GM23248 (cell line): ENCODE measurements around the gene LCE1E. TPM values are rescaled to one million over a fixed set of nuclear protein-coding genes. Genes with fewer than 3 reads are reported as not detected.
A peak's percentile ranks its signal among the peaks of the same experiment; 100 is the strongest.

Source experiments
- DNase-seq: peaks from one replicate; pipeline ENCODE4 v3.0.0-alpha.2; 2015
- H2AFZ ChIP-seq: fragments of 200-600 bp; sonication (generic); 2 replicates; pipeline ENCODE4 v1.6.1; 2016; ENCODE audit warnings: antibody characterized with exemption
- H3F3A ChIP-seq: fragments of 200-600 bp; sonication (generic); 2 replicates; pipeline ENCODE4 v1.6.1; 2016; ENCODE audit warnings: mild to moderate bottlenecking, antibody characterized with exemption, mixed run types; ENCODE audit not compliant: insufficient read depth
- H3K27ac ChIP-seq: fragments of 200-600 bp; sonication (generic); 2 replicates; pipeline ENCODE4 v1.5.1; 2016; ENCODE audit warnings: mild to moderate bottlenecking
- H3K27me3 ChIP-seq: fragments of 200-600 bp; sonication (generic); replicated peaks from 2 replicates; pipeline ENCODE4 v1.6.1; 2016; ENCODE audit warnings: mild to moderate bottlenecking; ENCODE audit not compliant: insufficient read depth
- H3K36me3 ChIP-seq: fragments of 200-600 bp; sonication (generic); 2 replicates; pipeline ENCODE4 v1.6.1; 2016; ENCODE audit warnings: low read depth, mild to moderate bottlenecking
- H3K4me1 ChIP-seq: fragments of 200-600 bp; sonication (generic); 2 replicates; pipeline ENCODE4 v1.6.1; 2016; ENCODE audit warnings: mild to moderate bottlenecking; ENCODE audit not compliant: insufficient read depth
- H3K4me2 ChIP-seq: fragments of 200-600 bp; sonication (generic); one replicate; pipeline ENCODE4 v1.6.1; 2016; ENCODE audit warnings: mild to moderate bottlenecking; ENCODE audit not compliant: unreplicated experiment
- H3K4me3 ChIP-seq: fragments of 200-600 bp; sonication (generic); 2 replicates; pipeline ENCODE4 v1.5.1; 2016; ENCODE audit warnings: mild to moderate bottlenecking
- H3K79me2 ChIP-seq: fragments of 200-600 bp; sonication (generic); 2 replicates; pipeline ENCODE4 v1.6.1; 2016; ENCODE audit warnings: mild to moderate bottlenecking; ENCODE audit not compliant: insufficient read depth
- H3K9ac ChIP-seq: fragments of 200-600 bp; sonication (generic); 2 replicates; pipeline ENCODE4 v1.6.1; 2016; ENCODE audit warnings: mild to moderate bottlenecking
- H3K9me2 ChIP-seq: fragments of 200-600 bp; sonication (generic); 2 replicates; pipeline ENCODE4 v1.6.1; 2016; ENCODE audit warnings: mixed run types, mild to moderate bottlenecking, moderate library complexity; ENCODE audit not compliant: insufficient read depth
- H3K9me3 ChIP-seq: fragments of 200-600 bp; sonication (generic); one replicate; pipeline ENCODE4 v1.6.1; 2017; ENCODE audit warnings: low read depth
- H4K20me1 ChIP-seq: fragments of 200-600 bp; sonication (generic); 2 replicates; pipeline ENCODE4 v1.6.0; 2016; ENCODE audit not compliant: insufficient read depth
- EZH2 ChIP-seq: fragments of 200-600 bp; sonication (generic); IDR thresholded peaks from 2 replicates; pipeline ENCODE4 v1.6.1; 2018; ENCODE audit warnings: antibody characterized with exemption, mild to moderate bottlenecking; ENCODE audit not compliant: insufficient read depth, poor library complexity, severe bottlenecking
- EZH2phosphoT487 ChIP-seq: fragments of 200-600 bp; sonication (generic); IDR thresholded peaks from 2 replicates; pipeline ENCODE4 v1.6.1; 2018; ENCODE audit warnings: antibody characterized with exemption, moderate library complexity, mild to moderate bottlenecking, low read depth; ENCODE audit not compliant: insufficient read depth
- WGBS, 2 experiments: methylation state at CpG; one replicate each; pipeline ENCODE4 v1.1.6; 2015 to 2017; ENCODE audit warnings: low lambda C conversion rate in 2 of 2, low coverage in 1 of 2; ENCODE audit errors: missing lambda C conversion rate in 2 of 2; 5-methylcytosine and 5-hydroxymethylcytosine counted together
- in situ Hi-C: fragments of 300-500 bp; cut with MboI; formaldehyde crosslinking; loops from 2 replicates; pipeline ENCODE4 v1.15.0; 2020
- polyA plus RNA-seq: library from polyadenylated mRNA; unstranded; fragments of >200 nt; fragmentation: Nextera tagmentation; extraction: Ambion mirVana; gene quantifications from 2 replicates; pipeline ENCODE4 v1.2.1, GENCODE V29; 2016
- total RNA-seq: library from RNA; depleted of rRNA; stranded (reverse); fragments of >200 nt; shearing (Covaris generic); gene quantifications from 2 replicates; pipeline ENCODE4 v1.2.3, GENCODE V29; 2014; rRNA removed

Gene LCE1E
- total and polyA plus RNA-seq, 2 experiments from 2014 or later, result not detected

DNA sequence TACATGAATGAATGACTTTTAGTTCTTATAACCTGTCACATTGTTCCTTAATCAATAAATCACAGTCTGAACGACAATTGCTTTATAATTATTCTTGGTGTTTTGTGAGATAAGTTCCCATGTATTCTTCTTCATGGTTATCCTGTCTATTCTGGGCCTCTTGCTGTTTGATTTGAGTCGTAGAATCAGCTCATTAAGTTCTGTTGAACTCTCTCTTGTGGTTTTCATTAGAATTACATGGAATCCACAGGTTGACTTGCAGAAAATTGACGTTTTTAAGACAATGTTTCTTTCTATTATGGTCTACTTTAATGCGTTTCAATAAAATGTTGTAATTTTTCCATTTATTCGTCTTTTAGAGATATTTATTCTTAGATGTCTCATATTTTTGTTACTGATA, 37.2 kb downstream of the LCE1E start:
- H3K36me3 ChIP-seq, result no peaks in the 10 kb centered on the region
- H2AFZ ChIP-seq, result no peak overlapping the region
- WGBS, 2 experiments, result 11 to 12% methylated on average over 5 of the region's 5 CpGs
- H3K9ac ChIP-seq, result no peak overlapping the region
- no peaks in the 10 kb centered on the region for H3K4me1 ChIP-seq
- no peaks in the 10 kb centered on the region for H3K9me2 ChIP-seq
- TF ChIP-seq EZH2 (no peak), EZH2phosphoT487 (no peak)
- no peak overlapping the region for H3K4me3 ChIP-seq
- no peaks in the 10 kb centered on the region for H3K9me3 ChIP-seq
- H3K79me2 ChIP-seq, result no peaks in the 10 kb centered on the region
- no peak for DNase-seq
- peaks cover 7% of the 10 kb centered on the region; the same call in 1 of the 2 replicates for H3K27me3 ChIP-seq
- no peaks in the 10 kb centered on the region for H3F3A ChIP-seq
- H3K27ac ChIP-seq, result no peak overlapping the region
- H4K20me1 ChIP-seq, result no peaks in the 10 kb centered on the region
- no peak overlapping the region for H3K4me2 ChIP-seq
- in situ Hi-C loops, result no loop called here

DNA sequence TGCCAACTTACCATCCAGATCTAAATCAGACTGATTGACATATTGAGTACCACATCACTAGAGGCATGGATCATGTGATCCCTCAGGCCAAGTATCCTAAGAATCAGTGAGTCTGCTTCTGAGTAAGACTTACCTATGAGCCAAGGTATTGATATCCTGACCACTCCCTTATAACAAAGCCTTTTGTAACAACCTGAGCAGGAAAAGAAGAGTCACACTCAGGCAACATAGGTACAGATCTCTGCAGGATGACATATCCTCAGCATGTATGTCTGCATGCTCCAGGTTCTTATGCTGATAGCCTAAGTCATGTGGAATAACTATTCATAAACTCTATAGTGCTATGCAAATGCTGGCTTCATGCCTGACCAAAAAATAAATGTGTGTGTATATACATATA, 38.9 kb downstream of the LCE1E start:
- H3K27me3 ChIP-seq, result peaks cover 12% of the 10 kb centered on the region
- H4K20me1 ChIP-seq, result no peaks in the 10 kb centered on the region
- H2AFZ ChIP-seq, result no peak overlapping the region
- H3K4me1 ChIP-seq, result no peaks in the 10 kb centered on the region
- in situ Hi-C loops, result no loop called here
- no peaks in the 10 kb centered on the region for H3K36me3 ChIP-seq
- TF ChIP-seq EZH2 (no peak), EZH2phosphoT487 (no peak)
- H3K4me3 ChIP-seq, result no peak overlapping the region
- H3K4me2 ChIP-seq, result no peak overlapping the region
- no peaks in the 10 kb centered on the region for H3K79me2 ChIP-seq
- no peak overlapping the region for H3K27ac ChIP-seq
- no peak for DNase-seq
- H3F3A ChIP-seq, result no peaks in the 10 kb centered on the region
- H3K9me3 ChIP-seq, result no peaks in the 10 kb centered on the region
- H3K9ac ChIP-seq, result no peak overlapping the region
- no peaks in the 10 kb centered on the region for H3K9me2 ChIP-seq

DNA sequence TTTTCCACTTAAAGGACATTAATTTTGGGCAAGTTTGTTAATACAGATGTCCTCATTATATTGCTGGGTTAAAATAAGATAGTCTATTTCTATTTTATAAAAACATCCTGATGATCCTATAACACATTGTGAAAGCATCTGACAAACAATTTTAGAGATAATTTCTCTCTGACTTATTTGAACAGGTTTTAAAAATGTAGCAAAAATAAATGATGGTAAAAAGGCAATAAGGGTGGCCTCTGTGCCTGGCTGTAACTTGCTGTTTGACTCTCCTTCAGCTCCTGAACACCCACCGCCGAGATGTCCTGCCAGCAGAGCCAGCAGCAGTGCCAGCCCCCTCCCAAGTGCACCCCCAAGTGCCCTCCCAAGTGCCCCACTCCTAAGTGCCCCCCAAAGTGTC, 41.1 kb downstream of the LCE1E start, which contains the start of gene LCE1A:
LCE1A (plus strand) TSS at position 301 of the 400 bp plus-strand sequence; CDS start at position 301, 0 bp downstream.
- Histone ChIP-seq H3F3A (no peaks in the 10 kb centered on the region), H3K4me3 (no peak within 1 kb of the TSS), H4K20me1 (no peaks in the 10 kb centered on the region), H3K9me2 (no peaks in the 10 kb centered on the region), H3K9ac (no peak within 1 kb of the TSS), H3K4me2 (no peak within 1 kb of the TSS), H3K27me3 (peaks cover 11% of the 10 kb centered on the region), H3K27ac (no peak within 1 kb of the TSS), H3K9me3 (no peaks in the 10 kb centered on the region), H2AFZ (no peak within 1 kb of the TSS), H3K36me3 (no peaks in the 10 kb centered on the region), H3K79me2 (no peaks in the 10 kb centered on the region), H3K4me1 (no peaks in the 10 kb centered on the region)
- in situ Hi-C loops, result no loop called here
- no peak for DNase-seq
- no peak for TF ChIP-seq EZH2phosphoT487
- no peak for TF ChIP-seq EZH2
- WGBS, 2 experiments, result 28 to 63% methylated on average over 2 of the region's 2 CpGs

DNA sequence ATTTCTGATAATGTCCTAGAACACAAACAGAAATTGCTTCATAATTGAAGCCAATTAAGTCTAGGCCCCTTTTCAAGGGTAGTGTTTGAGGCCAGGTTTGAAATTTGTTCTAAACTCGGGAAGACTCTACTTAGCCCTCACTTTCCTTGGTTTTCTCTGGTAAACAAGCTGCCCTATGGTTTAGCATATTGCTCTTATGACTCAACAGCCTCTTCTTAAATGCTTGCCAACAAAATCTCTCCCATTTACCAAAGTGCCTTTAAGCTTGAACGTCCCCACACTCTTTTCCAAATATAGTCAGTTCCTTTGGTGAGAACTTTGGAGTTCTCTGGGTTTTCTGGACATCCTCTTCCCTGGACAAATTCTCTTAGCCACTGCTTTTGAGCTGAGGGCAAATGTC, 50.8 kb downstream of the LCE1E start:
- peak; percentile 56 for DNase-seq
- no peaks in the 10 kb centered on the region for H3K9me2 ChIP-seq
- no peaks in the 10 kb centered on the region for H4K20me1 ChIP-seq
- 8 to 9% methylated on average over 2 of the region's 2 CpGs for WGBS, 2 experiments
- no peaks in the 10 kb centered on the region for H3K4me1 ChIP-seq
- no peak overlapping the region for H2AFZ ChIP-seq
- no peak overlapping the region for H3K4me2 ChIP-seq
- no peaks in the 10 kb centered on the region for H3K9me3 ChIP-seq
- H3K4me3 ChIP-seq, result no peak overlapping the region
- no peak overlapping the region for H3K9ac ChIP-seq
- H3K79me2 ChIP-seq, result no peaks in the 10 kb centered on the region
- H3F3A ChIP-seq, result no peaks in the 10 kb centered on the region
- no peak overlapping the region for H3K27ac ChIP-seq
- 0 out of 2 replicates have a peak, but pooled peaks cover 13% of the 10 kb centered on the region for H3K27me3 ChIP-seq
- in situ Hi-C loops, result no loop called here
- H3K36me3 ChIP-seq, result no peaks in the 10 kb centered on the region
- TF ChIP-seq EZH2phosphoT487, result no peak

Other genes starting within 250 kb of the LCE1E start
- gene LCE3E, start 219.5 kb upstream of the LCE1E start, total RNA-seq, result not detected in 2 replicates
- not detected in 2 replicates for gene LCE3E, start 219.5 kb upstream of the LCE1E start, polyA plus RNA-seq
- gene LCE3D, start 205.7 kb upstream of the LCE1E start, total RNA-seq, result 0.51 TPM in 1 of 2 replicates, not detected in the other
- gene LCE3D, start 205.7 kb upstream of the LCE1E start, polyA plus RNA-seq, result 0.33 and 1.0 TPM in 2 replicates
- gene LCE3C, start 186.0 kb upstream of the LCE1E start, total RNA-seq, result not detected in 2 replicates
- gene LCE3C, start 186.0 kb upstream of the LCE1E start, polyA plus RNA-seq, result not detected in 2 replicates
- not detected in 2 replicates for gene LCE3B, start 172.4 kb upstream of the LCE1E start, total RNA-seq
- not detected in 2 replicates for gene LCE3B, start 172.4 kb upstream of the LCE1E start, polyA plus RNA-seq
- not detected in 2 replicates for gene LCE3A, start 163.2 kb upstream of the LCE1E start, total RNA-seq
- 1.4 TPM in 1 of 2 replicates, not detected in the other for gene LCE3A, start 163.2 kb upstream of the LCE1E start, polyA plus RNA-seq
- gene LCE2D, start 122.9 kb upstream of the LCE1E start, total RNA-seq, result not detected in 2 replicates
- gene LCE2D, start 122.9 kb upstream of the LCE1E start, polyA plus RNA-seq, result not detected in 2 replicates
- gene LCE2C, start 111.0 kb upstream of the LCE1E start, total RNA-seq, result 3.2 TPM in 1 of 2 replicates, not detected in the other
- gene LCE2C, start 111.0 kb upstream of the LCE1E start, polyA plus RNA-seq, result 1.8 and 2.0 TPM in 2 replicates
- not detected in 2 replicates for gene LCE2B, start 100.1 kb upstream of the LCE1E start, total RNA-seq
- gene LCE2B, start 100.1 kb upstream of the LCE1E start, polyA plus RNA-seq, result not detected in 2 replicates
- gene LCE2A, start 87.9 kb upstream of the LCE1E start, total RNA-seq, result 9.9 and 12.1 TPM in 2 replicates
- gene LCE2A, start 87.9 kb upstream of the LCE1E start, polyA plus RNA-seq, result 11.1 and 12.4 TPM in 2 replicates
- gene LCE4A, start 78.1 kb upstream of the LCE1E start, total RNA-seq, result not detected in 2 replicates
- 0.39 and 0.51 TPM in 2 replicates for gene LCE4A, start 78.1 kb upstream of the LCE1E start, polyA plus RNA-seq
- gene KPRP, start 28.2 kb upstream of the LCE1E start, total RNA-seq, result under 0.01 and 0.22 TPM in 2 replicates
- 9.9 and 10.4 TPM in 2 replicates for gene KPRP, start 28.2 kb upstream of the LCE1E start, polyA plus RNA-seq
- gene LCE1F, start 11.1 kb upstream of the LCE1E start, total RNA-seq, result not detected in 2 replicates
- gene LCE1F, start 11.1 kb upstream of the LCE1E start, polyA plus RNA-seq, result 1.1 and 1.8 TPM in 2 replicates
- not detected in 2 replicates for gene LCE1D, start 10.5 kb downstream of the LCE1E start, total RNA-seq
- not detected in 2 replicates for gene LCE1D, start 10.5 kb downstream of the LCE1E start, polyA plus RNA-seq
- gene LCE1C, start 20.4 kb downstream of the LCE1E start, total RNA-seq, result not detected in 2 replicates
- gene LCE1C, start 20.4 kb downstream of the LCE1E start, polyA plus RNA-seq, result not detected in 2 replicates
- not detected in 2 replicates for gene LCE1B, start 25.7 kb downstream of the LCE1E start, total RNA-seq
- gene LCE1B, start 25.7 kb downstream of the LCE1E start, polyA plus RNA-seq, result not detected in 2 replicates
- not detected in 2 replicates for gene LCE1A, start 41.2 kb downstream of the LCE1E start, total RNA-seq
- not detected in 2 replicates for gene LCE1A, start 41.2 kb downstream of the LCE1E start, polyA plus RNA-seq
- gene LCE6A, start 56.6 kb downstream of the LCE1E start, total RNA-seq, result not detected in 2 replicates
- gene LCE6A, start 56.6 kb downstream of the LCE1E start, polyA plus RNA-seq, result not detected in 2 replicates
- gene LCE7A, start 73.7 kb downstream of the LCE1E start, total RNA-seq, result not detected in 2 replicates
- gene LCE7A, start 73.7 kb downstream of the LCE1E start, polyA plus RNA-seq, result not detected in 2 replicates
- not detected in 2 replicates for gene SMCP, start 92.1 kb downstream of the LCE1E start, total RNA-seq
- gene SMCP, start 92.1 kb downstream of the LCE1E start, polyA plus RNA-seq, result not detected in 2 replicates
- gene IVL, start 122.3 kb downstream of the LCE1E start, total RNA-seq, result 0.76 and 1.1 TPM in 2 replicates
- 0.68 and 1.2 TPM in 2 replicates for gene IVL, start 122.3 kb downstream of the LCE1E start, polyA plus RNA-seq
- not detected in 2 replicates for gene SPRR5, start 160.9 kb downstream of the LCE1E start, total RNA-seq
- gene SPRR5, start 160.9 kb downstream of the LCE1E start, polyA plus RNA-seq, result not detected in 2 replicates
- gene SPRR4, start 184.4 kb downstream of the LCE1E start, total RNA-seq, result not detected in 2 replicates
- gene SPRR4, start 184.4 kb downstream of the LCE1E start, polyA plus RNA-seq, result not detected in 2 replicates
- gene SPRR1A, start 197.8 kb downstream of the LCE1E start, total RNA-seq, result not detected in 2 replicates
- not detected in 2 replicates for gene SPRR1A, start 197.8 kb downstream of the LCE1E start, polyA plus RNA-seq
- gene SPRR3, start 215.5 kb downstream of the LCE1E start, total RNA-seq, result not detected in 2 replicates
- gene SPRR3, start 215.5 kb downstream of the LCE1E start, polyA plus RNA-seq, result not detected in 2 replicates
- not detected in 2 replicates for gene SPRR1B, start 244.9 kb downstream of the LCE1E start, total RNA-seq
- not detected in 2 replicates for gene SPRR1B, start 244.9 kb downstream of the LCE1E start, polyA plus RNA-seq